SJCRH30 (cell line): ENCODE measurements around the gene FGGY. TPM values are rescaled to one million over a fixed set of nuclear protein-coding genes. Genes with fewer than 3 reads are reported as not detected.
"Not testable (repeated sequence)": the region's sequence is repeated elsewhere in the genome, so short reads cannot be mapped to it uniquely, and the experiment has no call there.

Experiments
- DNase-seq, 2 experiments: peaks; one replicate each; pipeline ENCODE4 v3.0.0-alpha.2; 2015 to 2020
- H3K27ac ChIP-seq: fragments of 250-450 bp; sonication (Bioruptor Pico); 2 replicates; pipeline ENCODE4 v1.5.1; 2020; ENCODE audit warnings: mild to moderate bottlenecking, moderate library complexity
- H3K27me3 ChIP-seq: fragments of 250-450 bp; sonication (Bioruptor Pico); 2 replicates; pipeline ENCODE4 v1.5.1; 2020; ENCODE audit warnings: mild to moderate bottlenecking, moderate library complexity
- H3K36me3 ChIP-seq: fragments of 250-450 bp; sonication (Bioruptor Pico); 2 replicates; pipeline ENCODE4 v1.5.1; 2020; ENCODE audit warnings: mild to moderate bottlenecking, moderate library complexity
- H3K4me1 ChIP-seq: fragments of 250-450 bp; sonication (Bioruptor Pico); 2 replicates; pipeline ENCODE4 v1.5.1; 2020; ENCODE audit warnings: mild to moderate bottlenecking, moderate library complexity
- H3K4me3 ChIP-seq: fragments of 250-450 bp; sonication (Bioruptor Pico); 2 replicates; pipeline ENCODE4 v1.5.1; 2020; ENCODE audit warnings: mild to moderate bottlenecking, moderate library complexity
- H3K9me3 ChIP-seq: fragments of 250-450 bp; sonication (Bioruptor Pico); replicated peaks from 2 replicates; pipeline ENCODE4 v1.5.1; 2020; ENCODE audit warnings: mild to moderate bottlenecking, moderate library complexity
- total RNA-seq: library from RNA; depleted of rRNA; stranded (reverse); fragments of >200 nt; shearing (Covaris generic); gene quantifications from 2 replicates; pipeline ENCODE4 v1.2.3, GENCODE V29; 2014

Gene FGGY
- total RNA-seq, 1 experiment from 2014 or later: 31.8 TPM

- no peak overlapping the region for H3K4me3 ChIP-seq
- H3K27me3 ChIP-seq: no peaks in the 10 kb centered on the region
- no peaks in the 10 kb centered on the region for H3K9me3 ChIP-seq
- no peak for DNase-seq
- no peaks in the 10 kb centered on the region for H3K4me1 ChIP-seq
- no peak overlapping the region for H3K27ac ChIP-seq
- peaks cover 6% of the 10 kb centered on the region; the same call in 1 of the 2 replicates for H3K36me3 ChIP-seq
These were observed 220.0 kb downstream of the FGGY start for GRCh38 chr1:59516881-59517280.

- Histone ChIP-seq H3K4me3 (no peak overlapping the region), H3K9me3 (no peaks in the 10 kb centered on the region), H3K27me3 (no peaks in the 10 kb centered on the region), H3K36me3 (no peaks in the 10 kb centered on the region), H3K4me1 (peaks cover 6% of the 10 kb centered on the region; the same call in 1 of the 2 replicates), H3K27ac (no peak overlapping the region)
- DNase-seq: no peak
These were observed 223.3 kb downstream of the FGGY start for GRCh38 chr1:59520194-59520593.

DNA sequence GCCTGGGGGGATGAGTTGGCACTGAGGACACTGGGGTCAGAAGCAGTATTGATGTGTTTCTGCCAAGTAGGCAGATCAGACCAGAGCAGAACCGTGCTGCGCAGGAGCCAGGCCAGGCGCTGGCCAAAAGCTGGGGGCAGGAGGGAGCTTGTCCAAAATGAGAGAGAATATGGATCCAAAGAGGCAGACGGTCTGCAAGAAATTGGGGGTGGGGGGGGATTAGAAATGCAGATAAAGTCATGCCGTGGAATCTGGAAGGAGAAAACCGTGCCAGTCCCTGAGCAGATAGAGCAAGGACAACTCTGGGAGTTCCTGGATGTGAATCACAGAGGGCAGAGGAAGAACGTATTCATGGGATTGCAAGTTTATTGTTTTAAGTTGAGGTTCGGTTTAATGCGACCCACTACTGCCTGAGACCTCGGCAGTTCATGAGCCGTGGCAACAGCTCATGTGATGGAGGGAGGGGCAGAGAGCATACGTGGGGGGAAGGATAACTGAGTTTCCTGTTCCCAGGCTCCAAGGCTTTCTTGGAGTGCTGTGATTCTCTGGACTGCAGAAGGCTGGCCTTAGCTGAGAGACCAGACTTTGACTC lies 224.0 kb downstream of the FGGY start:
- Histone ChIP-seq H3K27ac (no peak overlapping the region), H3K4me1 (peaks cover 6% of the 10 kb centered on the region; the same call in 1 of the 2 replicates)
- DNase-seq: no peak

GRCh38 chr1:59521456-59521855 lies 224.6 kb downstream of the FGGY start:
- no peaks in the 10 kb centered on the region for H3K27me3 ChIP-seq
- no peaks in the 10 kb centered on the region for H3K9me3 ChIP-seq
- no peak overlapping the region for H3K27ac ChIP-seq
- H3K36me3 ChIP-seq: no peaks in the 10 kb centered on the region
- no peak overlapping the region for H3K4me3 ChIP-seq
- DNase-seq: no peak
- peaks cover 6% of the 10 kb centered on the region; the same call in 1 of the 2 replicates for H3K4me1 ChIP-seq

More for the DNA sequence above, 224.0 kb downstream of the FGGY start:
- no peak overlapping the region for H3K4me3 ChIP-seq
- no peaks in the 10 kb centered on the region for H3K27me3 ChIP-seq
- H3K36me3 ChIP-seq: no peaks in the 10 kb centered on the region
- no peaks in the 10 kb centered on the region for H3K9me3 ChIP-seq

GRCh38 chr1:59522925-59523505 lies 226.1 kb downstream of the FGGY start:
- H3K27ac ChIP-seq: no peak overlapping the region
- peak in 1 of 2 experiments; percentile 60 for DNase-seq
- no peaks in the 10 kb centered on the region for H3K9me3 ChIP-seq
- H3K4me3 ChIP-seq: no peak overlapping the region
- no peaks in the 10 kb centered on the region for H3K27me3 ChIP-seq
- no peaks in the 10 kb centered on the region for H3K36me3 ChIP-seq
- H3K4me1 ChIP-seq: peaks cover 6% of the 10 kb centered on the region; the same call in 1 of the 2 replicates

GRCh38 chr1:59523745-59524450 lies 227.0 kb downstream of the FGGY start:
- Histone ChIP-seq H3K4me3 (no peak overlapping the region), H3K27ac (no peak overlapping the region), H3K4me1 (peaks cover 6% of the 10 kb centered on the region; the same call in 1 of the 2 replicates), H3K27me3 (no peaks in the 10 kb centered on the region), H3K36me3 (no peaks in the 10 kb centered on the region), H3K9me3 (no peaks in the 10 kb centered on the region)
- no peak for DNase-seq

DNA sequence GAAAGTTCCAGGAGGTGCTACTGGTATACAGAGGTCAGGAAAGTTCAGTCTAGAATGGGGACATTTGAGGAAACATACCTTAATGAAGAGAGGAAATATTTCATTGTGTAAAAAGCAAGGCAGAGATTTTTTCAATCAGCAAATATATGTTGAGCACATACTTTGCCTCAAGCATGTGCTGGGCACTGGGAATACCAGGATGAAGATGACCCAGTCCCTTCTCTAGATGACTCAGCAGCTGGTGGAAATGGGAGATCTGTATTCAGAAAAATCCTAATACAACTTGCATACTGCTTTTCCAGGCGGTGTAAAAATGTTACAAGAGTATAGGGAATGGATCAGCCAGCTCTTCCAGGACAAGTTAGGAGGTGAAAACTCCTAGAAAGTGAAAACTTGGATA lies 229.3 kb downstream of the FGGY start:
- H3K9me3 ChIP-seq: peaks cover 6% of the 10 kb centered on the region; the same call in 1 of the 2 replicates
- DNase-seq: no peak
- H3K27ac ChIP-seq: no peak overlapping the region
- H3K27me3 ChIP-seq: no peaks in the 10 kb centered on the region
- H3K4me3 ChIP-seq: no peak overlapping the region
- H3K4me1 ChIP-seq: peaks cover 6% of the 10 kb centered on the region; the same call in 1 of the 2 replicates
- no peaks in the 10 kb centered on the region for H3K36me3 ChIP-seq

DNA sequence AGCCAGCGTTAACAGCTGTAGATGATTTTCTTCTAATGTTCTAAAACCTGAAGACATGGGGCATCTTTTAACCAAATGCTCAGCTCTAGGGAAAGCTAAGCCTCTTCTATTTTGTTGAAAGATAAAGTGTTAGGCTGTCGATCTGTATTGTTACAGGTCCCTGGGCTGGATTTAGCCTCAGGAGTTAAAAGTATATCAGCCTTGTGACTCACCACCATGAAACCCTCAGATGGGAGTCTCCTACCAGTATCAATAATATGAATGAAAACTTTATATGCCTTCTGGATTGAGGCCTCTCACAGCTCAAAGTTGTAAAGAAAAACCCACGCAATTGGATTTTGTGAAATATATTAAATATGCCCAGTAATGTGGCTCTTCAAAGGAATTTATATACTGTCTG lies 231.6 kb downstream of the FGGY start:
- H3K27ac ChIP-seq: no peak overlapping the region
- DNase-seq: no peak
- peaks cover 6% of the 10 kb centered on the region; the same call in 1 of the 2 replicates for H3K9me3 ChIP-seq

DNA sequence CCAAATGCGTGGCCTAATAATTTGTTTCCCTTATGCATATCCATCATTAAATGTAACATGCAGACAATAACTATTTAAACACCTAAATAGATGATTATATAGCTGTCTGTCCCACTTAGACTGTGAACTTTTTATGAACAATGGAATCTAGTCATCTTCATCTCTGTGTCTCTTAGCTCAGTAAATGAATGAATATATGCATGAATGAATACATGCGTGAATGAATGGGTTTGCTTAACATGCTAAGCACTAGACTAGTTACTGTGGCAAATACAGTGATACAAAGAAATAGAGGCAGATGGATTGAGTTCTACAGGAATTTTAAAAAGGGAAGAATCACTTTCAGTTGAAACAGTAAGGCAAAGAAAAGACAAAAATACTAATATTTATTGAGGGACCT lies 232.0 kb downstream of the FGGY start:
- no peaks in the 10 kb centered on the region for H3K36me3 ChIP-seq
- H3K27me3 ChIP-seq: no peaks in the 10 kb centered on the region
- no peak overlapping the region for H3K4me3 ChIP-seq
- no peak for DNase-seq
- no peaks in the 10 kb centered on the region for H3K4me1 ChIP-seq
- H3K9me3 ChIP-seq: peaks cover 6% of the 10 kb centered on the region; the same call in 1 of the 2 replicates
- no peak overlapping the region for H3K27ac ChIP-seq

More for the DNA sequence above, 231.6 kb downstream of the FGGY start:
- Histone ChIP-seq H3K4me1 (no peaks in the 10 kb centered on the region), H3K27me3 (no peaks in the 10 kb centered on the region), H3K36me3 (no peaks in the 10 kb centered on the region), H3K4me3 (no peak overlapping the region)

- Histone ChIP-seq H3K4me3 (no peak overlapping the region), H3K27me3 (no peaks in the 10 kb centered on the region), H3K36me3 (no peaks in the 10 kb centered on the region), H3K9me3 (peaks cover 6% of the 10 kb centered on the region; the same call in 1 of the 2 replicates), H3K27ac (no peak overlapping the region), H3K4me1 (no peaks in the 10 kb centered on the region)
- no peak for DNase-seq
These were observed 233.2 kb downstream of the FGGY start for GRCh38 chr1:59530119-59530518.

DNA sequence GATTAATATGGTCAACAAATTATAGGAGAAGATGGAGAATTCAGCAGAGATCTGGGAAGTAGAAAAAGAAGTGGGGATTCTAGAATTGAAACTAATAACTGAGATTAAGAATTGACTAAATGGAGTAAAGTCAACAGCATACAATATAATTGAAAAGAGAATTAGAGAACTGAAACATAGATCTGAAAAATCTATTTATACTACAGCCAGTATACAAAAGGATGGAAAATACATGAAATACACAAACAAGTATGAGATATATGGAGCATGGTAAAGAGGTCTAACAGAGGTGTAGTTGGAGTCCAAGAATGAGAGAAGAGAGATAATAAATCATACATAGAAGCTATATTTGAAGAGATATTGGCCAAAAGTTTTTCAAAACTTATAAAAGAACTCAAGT lies 235.2 kb downstream of the FGGY start:
- Histone ChIP-seq H3K4me1 (no peaks in the 10 kb centered on the region), H3K9me3 (peaks cover 15% of the 10 kb centered on the region; the same call in 1 of the 2 replicates), H3K27ac (no peak overlapping the region), H3K36me3 (no peaks in the 10 kb centered on the region), H3K4me3 (no peak overlapping the region), H3K27me3 (no peaks in the 10 kb centered on the region)
- no peak for DNase-seq

- H3K36me3 ChIP-seq, DNase-seq, H3K27me3 ChIP-seq, H3K27ac ChIP-seq, H3K4me3 ChIP-seq, H3K9me3 ChIP-seq: not testable (repeated sequence)
- peaks cover 17% of the 10 kb centered on the region for H3K4me1 ChIP-seq
These were observed 241.6 kb downstream of the FGGY start for GRCh38 chr1:59538476-59538875.

- no peak for DNase-seq
- Histone ChIP-seq H3K36me3 (no peaks in the 10 kb centered on the region), H3K27me3 (no peaks in the 10 kb centered on the region), H3K4me1 (peaks cover 29% of the 10 kb centered on the region), H3K9me3 (peaks cover 9% of the 10 kb centered on the region; the same call in 1 of the 2 replicates), H3K4me3 (no peak overlapping the region), H3K27ac (no peak overlapping the region)
These were observed 243.2 kb downstream of the FGGY start for GRCh38 chr1:59539961-59540681.

DNA sequence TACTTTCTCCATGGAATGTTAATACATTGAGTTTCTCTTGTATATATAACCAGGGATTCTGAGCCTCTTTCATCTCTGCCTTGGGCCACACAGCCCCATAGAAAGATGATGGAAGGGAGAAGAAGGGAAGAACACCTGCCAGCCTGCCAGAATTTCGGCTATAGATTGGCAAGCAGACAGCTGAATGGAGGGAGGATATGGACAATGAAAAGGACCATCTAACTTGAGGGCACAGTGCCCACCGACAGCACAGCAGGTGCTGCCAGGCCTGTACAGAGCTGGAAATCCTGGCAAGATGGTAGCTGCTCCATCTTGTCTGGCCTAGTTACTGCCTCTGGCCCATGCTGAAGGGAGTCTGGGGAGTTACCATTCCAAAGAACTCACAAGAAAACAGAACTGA lies 244.3 kb downstream of the FGGY start:
- H3K4me1 ChIP-seq: peaks cover 38% of the 10 kb centered on the region
- no peak overlapping the region for H3K27ac ChIP-seq
- H3K9me3 ChIP-seq: peaks cover 5% of the 10 kb centered on the region; the same call in 1 of the 2 replicates
- H3K27me3 ChIP-seq: no peaks in the 10 kb centered on the region
- H3K36me3 ChIP-seq: no peaks in the 10 kb centered on the region
- DNase-seq: no peak
- no peak overlapping the region for H3K4me3 ChIP-seq
